Erythroblast (primary cell): ENCODE measurements around the gene SOX18.

Experiments used
- GATA1 ChIP-seq: IDR thresholded peaks from 2 replicates; pipeline ENCODE4 v1.6.1; 2011; ENCODE audit warnings: low read depth, mild to moderate bottlenecking, control low read depth, low read length, moderate library complexity
- POLR2A ChIP-seq: IDR thresholded peaks from 2 replicates; pipeline ENCODE4 v1.6.1; 2011; ENCODE audit warnings: mild to moderate bottlenecking, low read length

DNA sequence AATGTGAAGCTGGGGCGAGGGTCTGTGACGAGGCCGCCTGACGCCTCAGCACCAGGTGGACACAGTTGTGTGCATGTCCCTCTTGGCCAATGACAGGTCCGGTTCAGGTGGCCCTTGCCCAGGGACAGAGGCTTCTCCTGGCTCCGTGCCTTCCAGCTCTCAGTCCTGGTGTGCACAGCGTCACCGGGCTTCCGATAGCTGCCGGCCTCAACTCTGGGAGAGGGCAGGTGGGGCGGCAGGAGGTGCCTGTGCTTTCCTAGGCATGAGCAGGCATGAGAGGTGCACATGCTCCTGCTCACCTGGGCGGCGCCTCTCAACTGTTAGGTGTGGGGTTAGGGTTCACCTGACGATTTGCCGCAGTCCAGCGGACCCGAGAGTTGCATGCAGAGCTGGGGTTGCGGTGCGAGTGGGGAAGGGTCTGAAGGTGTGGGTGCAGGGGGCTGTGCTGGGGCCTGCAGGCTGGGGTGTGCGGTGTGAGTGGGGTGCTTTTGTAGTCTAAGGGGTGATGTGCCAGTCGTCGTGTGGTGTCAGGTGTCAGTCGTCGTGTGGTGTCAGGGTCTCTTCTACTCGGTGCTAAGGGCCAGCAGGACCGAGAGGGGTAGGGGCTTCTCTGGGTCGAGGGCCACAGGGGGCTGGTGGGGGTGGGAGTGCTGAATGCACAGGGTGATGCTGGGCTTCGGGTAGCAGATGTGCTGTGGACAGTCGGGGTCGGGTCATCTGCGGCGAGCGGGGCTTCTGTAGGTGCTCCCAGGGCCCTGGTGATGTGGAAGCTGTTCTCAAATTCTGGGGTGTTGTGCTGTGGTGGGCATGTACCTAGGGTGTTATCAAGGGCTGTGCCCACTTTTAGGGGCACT is 3.8 kb upstream of the SOX18 start:
- no peak for TF ChIP-seq POLR2A
- TF ChIP-seq GATA1: no peak
